Measurements from ENCODE around the gene PROZ. TPM values are rescaled to one million over a fixed set of nuclear protein-coding genes. Genes with fewer than 3 reads are reported as not detected.

The PROZ gene
- total RNA-seq, 1 donor from 2014 or later = not detected

- Histone ChIP-seq H3K36me3 (ENCODE audit: insufficient read depth, low read length) (peaks cover 15% of the 10 kb centered on the region), H3K27me3 (ENCODE audit: insufficient read depth, low read length) (no peaks in the 10 kb centered on the region), H4K20me1 (ENCODE audit: insufficient read depth, low read length) (no peaks in the 10 kb centered on the region), H3K27ac (ENCODE audit: low read depth, low read length) (no peak overlapping the region), H2AFZ (ENCODE audit: low read depth, low read length) (no peak overlapping the region), H3K9ac (ENCODE audit: low read length) (no peak overlapping the region), H3K4me1 (ENCODE audit: insufficient read depth, low read length) (no peaks in the 10 kb centered on the region), H3K4me2 (ENCODE audit: low read length) (no peak overlapping the region), H3K79me2 (ENCODE audit: insufficient read depth, low read length) (no peaks in the 10 kb centered on the region), H3K4me3 (ENCODE audit: insufficient read depth, low read depth, low read length) (no peak overlapping the region), H3K9me3 (ENCODE audit: insufficient read depth, low read depth, low read length) (no peaks in the 10 kb centered on the region)
- peaks cover 5% of the 10 kb centered on the region for H3K4me1 Mint-ChIP-seq (ENCODE audit: low read depth, unreplicated experiment)
- FAIRE-seq (no peak), DNase-seq (ENCODE audit: low read depth) (no peak)
- H3K4me3 Mint-ChIP-seq (ENCODE audit: unreplicated experiment) = no peak overlapping the region
- no peaks in the 10 kb centered on the region for H3K27me3 Mint-ChIP-seq (ENCODE audit: low read depth, unreplicated experiment)
- H3K27ac Mint-ChIP-seq (ENCODE audit: unreplicated experiment) = no peak overlapping the region
- H3K36me3 Mint-ChIP-seq (ENCODE audit: low read depth, unreplicated experiment) = peaks cover 30% of the 10 kb centered on the region
- peaks cover 2% of the 10 kb centered on the region for H3K9me3 Mint-ChIP-seq (ENCODE audit: unreplicated experiment)
- no peak for TF ChIP-seq EZH2 (IDR thresholded peaks at IDR 0.05; ENCODE audit: insufficient read depth, low read length)
- no peak for TF ChIP-seq CTCF (IDR thresholded peaks at IDR 0.05; ENCODE audit: insufficient read depth, low read depth, low read length)
Observed at GRCh38 chr13:113171250-113172125, 13.0 kb downstream of the PROZ start.

DNA sequence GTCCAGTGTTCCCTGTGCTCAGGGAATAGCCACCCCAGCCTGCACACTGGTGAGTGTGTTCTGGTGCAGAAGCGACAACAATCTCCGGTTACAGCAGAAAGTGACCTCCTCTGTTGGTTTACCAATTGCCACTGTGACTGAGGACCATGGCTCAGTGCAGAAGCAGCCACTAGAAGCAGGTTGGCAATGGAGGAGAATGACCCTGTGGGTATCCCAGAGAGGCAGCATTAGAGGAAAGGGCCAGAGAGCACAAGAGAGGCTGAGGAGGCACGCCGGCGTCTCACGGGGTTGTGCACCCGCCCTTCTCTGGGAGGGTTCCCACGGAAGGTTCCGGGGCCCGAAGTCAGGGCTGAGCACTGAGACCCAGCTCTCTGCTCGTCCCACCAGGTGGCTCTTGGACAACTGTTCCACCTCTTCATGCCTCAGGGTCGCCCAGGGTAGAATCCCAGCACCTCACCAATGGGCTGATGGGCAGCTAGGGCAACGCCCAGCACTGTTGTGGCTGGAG, 14.0 kb downstream of the PROZ start:
- peaks cover 15% of the 10 kb centered on the region for H3K36me3 ChIP-seq (ENCODE audit: insufficient read depth, low read length)
- no peaks in the 10 kb centered on the region for H3K9me3 ChIP-seq (ENCODE audit: insufficient read depth, low read depth, low read length)
- Mint-ChIP-seq H3K36me3 (ENCODE audit: low read depth, unreplicated experiment) (peaks cover 31% of the 10 kb centered on the region), H3K9me3 (ENCODE audit: unreplicated experiment) (peaks cover 2% of the 10 kb centered on the region), H3K4me1 (ENCODE audit: low read depth, unreplicated experiment) (peaks cover 5% of the 10 kb centered on the region), H3K27ac (ENCODE audit: unreplicated experiment) (no peak overlapping the region), H3K4me3 (ENCODE audit: unreplicated experiment) (no peak overlapping the region), H3K27me3 (ENCODE audit: low read depth, unreplicated experiment) (no peaks in the 10 kb centered on the region)
- DNase-seq (ENCODE audit: low read depth) (no peak), FAIRE-seq (no peak)
- no peak overlapping the region for H3K9ac ChIP-seq (ENCODE audit: low read length)
- no peaks in the 10 kb centered on the region for H3K79me2 ChIP-seq (ENCODE audit: insufficient read depth, low read length)
- H3K27ac ChIP-seq (ENCODE audit: low read depth, low read length) = no peak overlapping the region
- TF ChIP-seq EZH2 (IDR thresholded peaks at IDR 0.05; ENCODE audit: insufficient read depth, low read length) (no peak), CTCF (IDR thresholded peaks at IDR 0.05; ENCODE audit: insufficient read depth, low read depth, low read length) (no peak)
- H3K4me3 ChIP-seq (ENCODE audit: insufficient read depth, low read depth, low read length) = no peak overlapping the region
- H3K27me3 ChIP-seq (ENCODE audit: insufficient read depth, low read length) = no peaks in the 10 kb centered on the region
- no peaks in the 10 kb centered on the region for H3K4me1 ChIP-seq (ENCODE audit: insufficient read depth, low read length)
- H3K4me2 ChIP-seq (ENCODE audit: low read length) = no peak overlapping the region
- H4K20me1 ChIP-seq (ENCODE audit: insufficient read depth, low read length) = no peaks in the 10 kb centered on the region
- H2AFZ ChIP-seq (ENCODE audit: low read depth, low read length) = no peak overlapping the region

DNA sequence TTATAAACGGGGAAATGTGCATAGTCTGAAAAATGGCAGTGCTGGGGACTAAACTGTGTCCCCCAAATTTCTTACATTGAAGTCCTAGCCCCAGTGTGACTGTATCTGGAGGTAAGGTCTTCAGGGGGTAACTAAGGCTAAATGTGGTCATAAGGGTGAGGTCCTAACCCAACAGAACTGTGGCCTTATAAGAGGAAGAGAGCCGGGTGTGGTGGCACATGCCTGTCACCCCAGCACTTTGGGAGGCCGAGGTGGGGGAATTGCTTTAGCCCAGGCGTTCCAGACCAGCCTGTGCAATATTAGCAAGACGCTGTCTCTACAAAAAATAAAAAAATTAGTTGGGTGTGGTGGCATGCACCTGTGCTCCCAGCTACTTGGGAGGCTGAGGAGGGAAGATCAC, 17.8 kb downstream of the PROZ start:
- no peak overlapping the region for H3K9ac ChIP-seq (ENCODE audit: low read length)
- no peak for DNase-seq (ENCODE audit: low read depth)
- H3K4me3 ChIP-seq (ENCODE audit: insufficient read depth, low read depth, low read length) = no peak overlapping the region
- no peaks in the 10 kb centered on the region for H3K9me3 ChIP-seq (ENCODE audit: insufficient read depth, low read depth, low read length)
- H4K20me1 ChIP-seq (ENCODE audit: insufficient read depth, low read length) = no peaks in the 10 kb centered on the region
- peaks cover 35% of the 10 kb centered on the region for H3K36me3 Mint-ChIP-seq (ENCODE audit: low read depth, unreplicated experiment)
- H3K4me1 Mint-ChIP-seq (ENCODE audit: low read depth, unreplicated experiment) = peaks cover 26% of the 10 kb centered on the region
- H3K27ac Mint-ChIP-seq (ENCODE audit: unreplicated experiment) = peak overlapping the region; percentile 84
- H3K27me3 Mint-ChIP-seq (ENCODE audit: low read depth, unreplicated experiment) = no peaks in the 10 kb centered on the region
- no peak overlapping the region for H3K4me2 ChIP-seq (ENCODE audit: low read length)
- peaks cover 23% of the 10 kb centered on the region for H3K4me1 ChIP-seq (ENCODE audit: insufficient read depth, low read length)
- FAIRE-seq = no peak
- H3K27ac ChIP-seq (ENCODE audit: low read depth, low read length) = no peak overlapping the region
- no peak overlapping the region for H2AFZ ChIP-seq (ENCODE audit: low read depth, low read length)
- peak overlapping the region; percentile 23 for H3K4me3 Mint-ChIP-seq (ENCODE audit: unreplicated experiment)
- H3K27me3 ChIP-seq (ENCODE audit: insufficient read depth, low read length) = no peaks in the 10 kb centered on the region
- peaks cover 22% of the 10 kb centered on the region for H3K36me3 ChIP-seq (ENCODE audit: insufficient read depth, low read length)
- no peaks in the 10 kb centered on the region for H3K9me3 Mint-ChIP-seq (ENCODE audit: unreplicated experiment)
- no peaks in the 10 kb centered on the region for H3K79me2 ChIP-seq (ENCODE audit: insufficient read depth, low read length)
- TF ChIP-seq CTCF (IDR thresholded peaks at IDR 0.05; ENCODE audit: insufficient read depth, low read depth, low read length) = no peak

Measured in astrocyte (in vitro differentiated cells and primary cell).